H1 (cell line): ENCODE measurements around the gene PLD2. TPM values are rescaled to one million over a fixed set of nuclear protein-coding genes. Genes with fewer than 3 reads are reported as not detected.

ENCODE experiments used
- BRCA1 ChIP-seq: IDR thresholded peaks from 2 replicates; pipeline ENCODE4 v1.6.1; 2012; ENCODE audit warnings: low read depth, low read length, improper control_type of control experiment
- HDAC2 ChIP-seq, 2 experiments: fragments of 300-600 bp in 1 of 2; sonication (generic) in 1 of 2; IDR thresholded peaks; 2 replicates each; pipeline ENCODE4 v1.6.1; 2011 to 2012; ENCODE audit warnings: low read depth in 2 of 2, low read length in 2 of 2, mild to moderate bottlenecking in 2 of 2, moderate library complexity in 2 of 2, borderline replicate concordance in 1 of 2, inconsistent platforms in 1 of 2
- SP4 ChIP-seq: IDR thresholded peaks from 2 replicates; pipeline ENCODE4 v1.6.1; 2012; ENCODE audit warnings: low read length, inconsistent platforms
- polyA plus RNA-seq, 7 experiments: library from polyadenylated mRNA; depleted of rRNA in 3 of 7; stranded (reverse) in 5 of 7; unstranded in 2 of 7; fragments of >200 nt in 5 of 7; fragments of 200-250 nt in 2 of 7; gene quantifications; 1 replicate in 5 of 7; 2 replicates in 1 of 7; 4 replicates in 1 of 7; pipeline versions ENCODE4 v1.2.1 to v1.2.3, GENCODE V29; 2011 to 2013; ENCODE audit warnings: missing spikeins in 2 of 7, mixed read lengths in 2 of 7
- total RNA-seq: library from RNA; stranded (reverse); fragmentation: NEBNext Ultra II Directional; extraction: Animal tissue kit (Norgen Biotek cat#: 25700); gene quantifications from 2 replicates; pipeline ENCODE4 v1.2.1, GENCODE V29; 2021

The PLD2 gene
- total and polyA plus RNA-seq, 2 of the 8 experiments (the other 6 are each of a cell fraction or from before 2014, with no cell fraction given), result 44.3 to 48.4 TPM

- TF ChIP-seq HDAC2 (IDR thresholded peaks at IDR 0.05; ENCODE audit: borderline replicate concordance in 1 of 2, low read depth in 2 of 2, low read length in 2 of 2) (no peak), BRCA1 (no peak), SP4 (no peak)
Measured at GRCh38 chr17:4843321-4844000, 36.5 kb downstream of the PLD2 start (continued).
